K562 (cell line): ENCODE results near the gene TNFSF18. TPM values are rescaled to one million over a fixed set of nuclear protein-coding genes. Genes with fewer than 3 reads are reported as not detected.

Experiments
- ATAC-seq: fragments of 200-7000 bp; cut with Tn5 transposase; 3 replicates; pipeline ENCODE4 v1.9.1; 2020; ENCODE audit warnings: moderate library complexity
- BruUV-seq: library from RNA; stranded (reverse); fragments of 400-500 nt; replicated peaks from 2 replicates; lab custom pipeline; 2021; lab: Mats Ljungman, UMichigan
- CTCF ChIA-PET: fragments of 300-600 bp; formaldehyde crosslinking; extraction: SDS; loops from one replicate; lab custom pipeline; 2021; ENCODE audit warnings: low intra/inter-chr PET ratio; lab: Yijun Ruan, JAX
- POLR2A ChIA-PET: fragments of 300-600, 350-650 bp; sonication (Branson Sonifier 250); formaldehyde crosslinking; extraction: SDS; loops from one replicate; lab custom pipeline; 2021; ENCODE audit warnings: antibody characterized with exemption, inconsistent platforms; lab: Yijun Ruan, JAX
- DNase-seq, 4 experiments: peaks; one replicate each; pipeline versions ENCODE4 v3.0.0 to v3.0.0-alpha.2; 2011 to 2018; ENCODE audit warnings: low spot score in 3 of 4, mixed read lengths in 3 of 4; ENCODE audit errors: extremely low read depth in 1 of 4
- FAIRE-seq: peaks from 2 replicates; lab custom pipeline; 2011; peaks lifted over from hg19 to GRCh38; lab: Jason Lieb, UNC
- H2AFZ ChIP-seq: 2 replicates; pipeline ENCODE4 v1.6.0; 2011; ENCODE audit warnings: low read depth, low read length, control low read depth, inconsistent platforms
- H3K27ac ChIP-seq: fragments of 200-600 bp; 3 replicates; pipeline ENCODE4 v1.8.0; 2011; ENCODE audit warnings: low read depth, mild to moderate bottlenecking, control low read depth, inconsistent platforms, low read length, moderate library complexity, mixed read lengths; ENCODE audit errors: extremely low read depth
- H3K27me3 ChIP-seq, 2 experiments: fragments of 300-600 bp in 1 of 2; 2 replicates in 1 of 2; 3 replicates in 1 of 2; pipeline versions ENCODE4 v1.6.0 to v1.8.0; 2011; ENCODE audit warnings: inconsistent platforms in 2 of 2, low read length in 2 of 2, mild to moderate bottlenecking in 1 of 2, mixed read lengths in 1 of 2, moderate library complexity in 1 of 2; ENCODE audit not compliant: control insufficient read depth in 2 of 2, insufficient read depth in 2 of 2
- H3K36me3 ChIP-seq: fragments of 300-600 bp; 3 replicates; pipeline ENCODE4 v1.8.0; 2011; ENCODE audit warnings: mild to moderate bottlenecking, low read length, inconsistent platforms; ENCODE audit not compliant: control insufficient read depth, insufficient read depth
- H3K4me1 ChIP-seq, 2 experiments: fragments of 200-600 bp in 1 of 2; replicated peaks in 1 of 2; 2 replicates in 1 of 2; 3 replicates in 1 of 2; pipeline versions ENCODE4 v1.5.1 to v1.8.0; 2011; ENCODE audit warnings: inconsistent platforms in 2 of 2, low read length in 2 of 2, mild to moderate bottlenecking in 1 of 2, mixed read lengths in 1 of 2, moderate library complexity in 1 of 2; ENCODE audit not compliant: control insufficient read depth in 2 of 2, insufficient read depth in 2 of 2
- H3K4me2 ChIP-seq: 2 replicates; pipeline ENCODE4 v1.6.1; 2011; ENCODE audit warnings: low read length, control low read depth, inconsistent platforms, mixed read lengths; ENCODE audit not compliant: insufficient read depth
- H3K4me3 ChIP-seq: fragments of 200-600 bp; sonication (generic), shearing (Covaris generic); 2 replicates; pipeline ENCODE4 v1.5.1; 2016; ENCODE audit warnings: control low read depth, inconsistent platforms
- H3K79me2 ChIP-seq: fragments of 200-600 bp; 3 replicates; pipeline ENCODE4 v1.8.0; 2011; ENCODE audit warnings: low read length, inconsistent platforms; ENCODE audit not compliant: control insufficient read depth, insufficient read depth
- H3K9ac ChIP-seq, 2 experiments: 2 replicates each; pipeline versions ENCODE4 v1.6.0 to v1.6.1; 2011; ENCODE audit warnings: low read depth in 2 of 2, low read length in 2 of 2, control low read depth in 1 of 2, inconsistent platforms in 1 of 2, mild to moderate bottlenecking in 1 of 2, mixed read lengths in 1 of 2; ENCODE audit not compliant: insufficient read depth in 1 of 2
- H3K9me1 ChIP-seq: one replicate; pipeline ENCODE4 v1.6.0; 2011; ENCODE audit warnings: inconsistent platforms, mild to moderate bottlenecking, low read length, moderate library complexity; ENCODE audit not compliant: control insufficient read depth, insufficient read depth
- H3K9me3 ChIP-seq: replicated peaks from 2 replicates; pipeline ENCODE4 v1.5.1; 2011; ENCODE audit warnings: low read depth, low read length, inconsistent platforms; ENCODE audit not compliant: control insufficient read depth, insufficient read depth
- H4K20me1 ChIP-seq: replicated peaks from 2 replicates; pipeline ENCODE4 v1.6.1; 2011; ENCODE audit warnings: low read length, inconsistent platforms, mixed read lengths; ENCODE audit not compliant: control insufficient read depth, insufficient read depth
- BCL6 ChIP-seq: fragments of 250-450 bp; sonication (Bioruptor Pico); IDR thresholded peaks from 2 replicates; pipeline ENCODE4 v1.4.0; 2020
- CCAR2 ChIP-seq: fragments of 200-400 bp; formaldehyde crosslinking; IDR thresholded peaks from 2 replicates; pipeline ENCODE4 v1.6.1; 2017; ENCODE audit warnings: mild to moderate bottlenecking, low read depth, low read length
- ETV5 ChIP-seq: sonication (generic); formaldehyde crosslinking; IDR thresholded peaks from 2 replicates; pipeline ENCODE4 v1.4.0; 2020; ENCODE audit warnings: low read depth, mild to moderate bottlenecking, missing genetic modification reagents
- GTF2A2 ChIP-seq: IDR thresholded peaks from 2 replicates; pipeline ENCODE4 v1.6.1; 2016; ENCODE audit warnings: mild to moderate bottlenecking, missing genetic modification characterization, missing compliant biosample characterization
- HNRNPL ChIP-seq: fragments of 200-400 bp; formaldehyde crosslinking; IDR thresholded peaks from 2 replicates; pipeline ENCODE4 v1.6.1; 2017; ENCODE audit warnings: low read depth, mild to moderate bottlenecking, low read length
- MED1 ChIP-seq: sonication (generic); formaldehyde crosslinking; IDR thresholded peaks from 2 replicates; pipeline ENCODE4 v1.8.1; 2023; ENCODE audit warnings: missing genetic modification reagents, borderline replicate concordance
- NCOA6 ChIP-seq: fragments of 450-650 bp; IDR thresholded peaks from 2 replicates; pipeline ENCODE4 v1.6.1; 2017; ENCODE audit warnings: mild to moderate bottlenecking
- PML ChIP-seq: IDR thresholded peaks from 2 replicates; pipeline ENCODE4 v1.6.1; 2012; ENCODE audit warnings: low read length, inconsistent platforms
- RBM39 ChIP-seq: fragments of 200-400 bp; formaldehyde crosslinking; optimal IDR thresholded peaks from 2 replicates; pipeline ENCODE3; 2018; ENCODE audit warnings: low read depth, low read length
- SREBF1 ChIP-seq: fragments of 150-350 bp; IDR thresholded peaks from 2 replicates; pipeline ENCODE4 v1.6.1; 2014; ENCODE audit warnings: antibody characterized with exemption, low read depth, low read length, borderline replicate concordance
- THRAP3 ChIP-seq: fragments of 450-650 bp; IDR thresholded peaks from 2 replicates; pipeline ENCODE4 v1.6.1; 2016; ENCODE audit warnings: mild to moderate bottlenecking, inconsistent platforms, borderline replicate concordance
- TOE1 ChIP-seq, 2 experiments: fragments of 450-650 bp in 1 of 2; sonication (generic) in 1 of 2; formaldehyde crosslinking in 1 of 2; IDR thresholded peaks; 2 replicates each; pipeline versions ENCODE4 v1.7.1 to v1.8.0; 2016 to 2022; ENCODE audit warnings: borderline replicate concordance in 2 of 2, mild to moderate bottlenecking in 2 of 2, antibody characterized with exemption in 1 of 2, inconsistent platforms in 1 of 2, low read depth in 1 of 2, missing genetic modification reagents in 1 of 2, moderate library complexity in 1 of 2
- ZNF347 ChIP-seq: fragments of 450-650 bp; formaldehyde crosslinking; IDR thresholded peaks from 2 replicates; pipeline ENCODE4 v1.4.0; 2020; ENCODE audit warnings: low read depth, mild to moderate bottlenecking, moderate library complexity
- whole genome bisulfite sequencing: fragments of 100-300 bp; shearing (Covaris generic); methylation state at CpG from one replicate; pipeline ENCODE4 v1.1.6; 2016; ENCODE audit warnings: low coverage, mixed read lengths; ENCODE audit not compliant: insufficient coverage; ENCODE audit errors: missing lambda C conversion rate; 5-methylcytosine and 5-hydroxymethylcytosine counted together
- in situ Hi-C: fragments of 300-500 bp; cut with MboI; formaldehyde crosslinking; loops from 4 replicates; pipeline ENCODE4 v1.15.0; 2018; ENCODE audit warnings: inconsistent platforms, mixed read lengths
- intact Hi-C: fragments of 100-400 bp; cut with micrococcal nuclease; formaldehyde crosslinking; loops from 2 replicates; pipeline ENCODE4 v1.14.2; 2022
- polyA plus RNA-seq, 8 experiments: library from polyadenylated mRNA; depleted of rRNA in 4 of 8; stranded (reverse) in 5 of 8; unstranded in 3 of 8; fragments of >200 nt; fragmentation: Nextera tagmentation in 2 of 8; fragmentation: Illumina TruSeq in 1 of 8; extraction: Ambion mirVana in 2 of 8; extraction: Trizol in 1 of 8; gene quantifications; 2 replicates each; pipeline versions ENCODE4 v1.2.1 to v1.2.3, GENCODE V29; 2011 to 2014; ENCODE audit warnings: inconsistent platforms in 1 of 8, missing spikeins in 1 of 8
- total RNA-seq, 7 experiments: library from RNA; depleted of rRNA in 6 of 7; stranded (reverse); fragments of >200 nt in 6 of 7; fragmentation: Illumina TruSeq in 2 of 7; extraction: Trizol in 2 of 7; gene quantifications; 2 replicates each; pipeline versions ENCODE4 v1.2.1 to v1.2.3, GENCODE V29; 2011 to 2021; ENCODE audit warnings: low replicate concordance in 1 of 7
- TF ChIP-seq, protein P1 (sequence below): fragments of 450-650 bp; formaldehyde crosslinking; IDR thresholded peaks from 2 replicates; pipeline ENCODE4 v1.4.0; 2022; ENCODE audit warnings: mild to moderate bottlenecking, moderate library complexity
- TF ChIP-seq, protein P2 (sequence below): fragments of 450-650 bp; IDR thresholded peaks from 2 replicates; pipeline ENCODE4 v1.6.1; 2017; ENCODE audit warnings: antibody characterized with exemption
- TF ChIP-seq, protein P3 (sequence below): sonication (generic); formaldehyde crosslinking; IDR thresholded peaks from 2 replicates; pipeline ENCODE4 v1.8.0; 2022; ENCODE audit warnings: mild to moderate bottlenecking, low read depth, missing genetic modification reagents

The TNFSF18 gene
- total and polyA plus RNA-seq, 9 of the 15 experiments (the other 6 are each of a cell fraction or from before 2014, with no cell fraction given): not detected

DNA sequence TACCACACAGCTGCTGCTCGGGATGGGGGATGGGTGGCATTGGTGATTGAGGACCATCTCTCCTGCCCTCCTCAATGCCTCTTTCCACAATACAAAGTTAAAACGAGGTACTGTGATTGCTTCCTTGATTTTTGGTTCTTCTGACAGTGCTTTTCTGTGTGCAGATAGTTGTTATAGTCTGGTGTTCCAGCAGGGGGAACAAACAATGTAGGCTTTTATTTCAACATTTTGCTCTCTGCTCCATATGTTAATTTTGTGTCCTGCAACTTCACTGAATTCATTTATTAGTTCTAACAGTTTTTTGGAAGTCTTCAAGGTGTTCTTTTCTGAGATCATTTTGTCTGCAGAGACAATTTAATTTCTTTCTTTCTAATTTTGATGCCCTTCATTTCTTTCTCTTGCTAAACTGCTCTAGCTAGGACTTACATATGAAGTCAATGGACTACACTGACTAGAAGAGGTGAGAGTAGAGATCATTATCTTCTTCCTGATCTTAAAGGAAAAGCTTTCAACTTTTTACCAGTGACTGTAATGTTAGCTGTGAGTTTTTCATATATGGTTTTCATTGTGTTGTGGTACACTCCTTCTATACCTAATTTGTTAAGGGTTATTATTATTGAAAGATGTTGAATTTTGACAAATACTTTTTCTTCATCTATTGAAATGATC, 45.4 kb downstream of the TNFSF18 start (continued):
- TF ChIP-seq, protein P1, sequence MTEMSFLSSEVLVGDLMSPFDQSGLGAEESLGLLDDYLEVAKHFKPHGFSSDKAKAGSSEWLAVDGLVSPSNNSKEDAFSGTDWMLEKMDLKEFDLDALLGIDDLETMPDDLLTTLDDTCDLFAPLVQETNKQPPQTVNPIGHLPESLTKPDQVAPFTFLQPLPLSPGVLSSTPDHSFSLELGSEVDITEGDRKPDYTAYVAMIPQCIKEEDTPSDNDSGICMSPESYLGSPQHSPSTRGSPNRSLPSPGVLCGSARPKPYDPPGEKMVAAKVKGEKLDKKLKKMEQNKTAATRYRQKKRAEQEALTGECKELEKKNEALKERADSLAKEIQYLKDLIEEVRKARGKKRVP: no peak
- TF ChIP-seq BCL6 (CRISPR knock-in tag) (no peak), GTF2A2 (no peak)
- TF ChIP-seq, protein P2, sequence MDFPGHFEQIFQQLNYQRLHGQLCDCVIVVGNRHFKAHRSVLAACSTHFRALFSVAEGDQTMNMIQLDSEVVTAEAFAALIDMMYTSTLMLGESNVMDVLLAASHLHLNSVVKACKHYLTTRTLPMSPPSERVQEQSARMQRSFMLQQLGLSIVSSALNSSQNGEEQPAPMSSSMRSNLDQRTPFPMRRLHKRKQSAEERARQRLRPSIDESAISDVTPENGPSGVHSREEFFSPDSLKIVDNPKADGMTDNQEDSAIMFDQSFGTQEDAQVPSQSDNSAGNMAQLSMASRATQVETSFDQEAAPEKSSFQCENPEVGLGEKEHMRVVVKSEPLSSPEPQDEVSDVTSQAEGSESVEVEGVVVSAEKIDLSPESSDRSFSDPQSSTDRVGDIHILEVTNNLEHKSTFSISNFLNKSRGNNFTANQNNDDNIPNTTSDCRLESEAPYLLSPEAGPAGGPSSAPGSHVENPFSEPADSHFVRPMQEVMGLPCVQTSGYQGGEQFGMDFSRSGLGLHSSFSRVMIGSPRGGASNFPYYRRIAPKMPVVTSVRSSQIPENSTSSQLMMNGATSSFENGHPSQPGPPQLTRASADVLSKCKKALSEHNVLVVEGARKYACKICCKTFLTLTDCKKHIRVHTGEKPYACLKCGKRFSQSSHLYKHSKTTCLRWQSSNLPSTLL: no peak

DNA sequence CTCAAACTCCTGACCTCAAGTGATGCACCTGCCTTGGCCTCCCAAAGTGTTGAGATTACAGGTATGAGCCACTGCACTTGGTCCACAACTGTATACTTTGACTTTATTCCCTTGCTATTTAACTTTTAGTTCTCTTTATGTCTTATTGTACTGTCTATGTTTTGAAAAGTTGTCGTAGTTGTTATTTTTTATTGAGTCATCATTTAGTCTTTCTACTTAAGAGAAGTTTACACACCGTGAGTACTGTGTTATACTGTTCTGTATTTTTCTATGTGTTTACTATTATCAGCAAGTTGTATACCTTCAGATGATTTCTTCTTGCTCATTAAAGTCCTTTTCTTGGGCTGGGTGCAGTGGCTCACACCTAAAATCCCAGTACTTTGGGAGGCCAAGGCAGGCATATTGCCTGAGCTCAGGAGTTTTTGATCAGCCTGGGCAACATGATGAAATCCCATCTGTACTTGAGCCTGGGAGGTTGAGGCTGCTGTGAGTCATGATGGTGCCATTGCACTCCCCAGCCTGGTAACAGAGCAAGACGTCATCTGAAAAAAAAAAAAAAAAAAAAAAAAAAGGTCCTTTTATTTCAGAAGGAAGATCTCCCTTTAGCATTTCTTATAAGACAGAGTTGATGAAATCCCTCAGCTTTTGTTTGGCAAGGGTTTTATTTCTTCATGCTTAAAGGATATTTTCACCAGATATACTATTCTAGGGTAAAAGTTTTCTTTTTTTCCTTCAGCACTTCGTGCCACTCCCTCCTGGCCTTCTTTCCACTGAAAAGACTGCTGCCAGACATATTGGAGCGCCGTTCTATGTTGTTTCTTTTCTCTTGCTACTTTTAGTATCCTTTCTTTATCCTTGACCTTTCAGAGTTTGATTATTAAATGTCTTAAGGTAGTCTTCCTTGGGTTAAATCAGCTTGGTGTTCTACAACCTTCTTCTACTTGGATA, 47.6 kb downstream of the TNFSF18 start:
- no peak overlapping the region for H3K9ac ChIP-seq
- FAIRE-seq (no peak), DNase-seq (no peak), ATAC-seq (no peak)
- no peak overlapping the region for H3K4me3 ChIP-seq
- 0% methylated on average over 6 of the region's 6 CpGs for WGBS
- ChIA-PET CTCF (no interaction called here), POLR2A (interaction anchor here (0.6 to 0.7 kb wide), 2 partner anchors 12 to 659 kb away, joined by 3 read pairs; no protein-coding TSS in a partner anchor)
- H4K20me1 ChIP-seq: no peaks in the 10 kb centered on the region
- in situ Hi-C loops (no loop called here), intact Hi-C loops (no loop called here)
- no peaks in the 10 kb centered on the region for H3K9me3 ChIP-seq
- no peaks in the 10 kb centered on the region for H3K36me3 ChIP-seq
- BruUV-seq: no TSS peak
- no peaks in the 10 kb centered on the region for H3K9me1 ChIP-seq
- H3K27me3 ChIP-seq: no peaks in the 10 kb centered on the region
- H3K4me1 ChIP-seq: no peaks in the 10 kb centered on the region
- H3K4me2 ChIP-seq: no peak overlapping the region
- H3K79me2 ChIP-seq: no peaks in the 10 kb centered on the region
- no peak overlapping the region for H2AFZ ChIP-seq
- no peak overlapping the region for H3K27ac ChIP-seq
- TF ChIP-seq HNRNPL (no peak), PML (no peak), SREBF1 (no peak), CCAR2 (no peak), THRAP3 (no peak), TOE1 (IDR thresholded peaks at IDR 0.05; ENCODE audit: borderline replicate concordance) (no peak), TOE1 (CRISPR knock-in tag; IDR thresholded peaks at IDR 0.05; ENCODE audit: borderline replicate concordance, low read depth) (no peak), NCOA6 (no peak), MED1 (CRISPR knock-in tag) (no peak), RBM39 (no peak), ZNF347 (no peak), ETV5 (no peak)
- TF ChIP-seq, protein P3, sequence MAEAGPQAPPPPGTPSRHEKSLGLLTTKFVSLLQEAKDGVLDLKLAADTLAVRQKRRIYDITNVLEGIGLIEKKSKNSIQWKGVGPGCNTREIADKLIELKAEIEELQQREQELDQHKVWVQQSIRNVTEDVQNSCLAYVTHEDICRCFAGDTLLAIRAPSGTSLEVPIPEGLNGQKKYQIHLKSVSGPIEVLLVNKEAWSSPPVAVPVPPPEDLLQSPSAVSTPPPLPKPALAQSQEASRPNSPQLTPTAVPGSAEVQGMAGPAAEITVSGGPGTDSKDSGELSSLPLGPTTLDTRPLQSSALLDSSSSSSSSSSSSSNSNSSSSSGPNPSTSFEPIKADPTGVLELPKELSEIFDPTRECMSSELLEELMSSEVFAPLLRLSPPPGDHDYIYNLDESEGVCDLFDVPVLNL (CRISPR knock-in tag): no peak
